H9 (cell line): ENCODE measurements around the gene GATD1. TPM values are rescaled to one million over a fixed set of nuclear protein-coding genes. Genes with fewer than 3 reads are reported as not detected.

ENCODE experiments used
- DNase-seq: peaks from one replicate; pipeline ENCODE4 v3.0.0-alpha.2; 2017
- H2AFZ ChIP-seq: one replicate; pipeline ENCODE4 v1.6.1; 2013; ENCODE audit warnings: mild to moderate bottlenecking, low read length, control low read depth, moderate library complexity
- H2AK5ac ChIP-seq: 2 replicates; pipeline ENCODE4 v1.6.1; 2013; ENCODE audit warnings: low read length, control low read depth, mixed read lengths; ENCODE audit not compliant: insufficient read length
- H2BK120ac ChIP-seq: one replicate; pipeline ENCODE4 v1.6.1; 2013; ENCODE audit warnings: low read depth, mild to moderate bottlenecking, low read length, control low read depth, inconsistent platforms; ENCODE audit not compliant: poor library complexity, severe bottlenecking
- H2BK12ac ChIP-seq: 2 replicates; pipeline ENCODE4 v1.6.1; 2013; ENCODE audit warnings: low read length, control low read depth, mixed read lengths, low read depth; ENCODE audit not compliant: insufficient read length
- H2BK15ac ChIP-seq: 2 replicates; pipeline ENCODE4 v1.6.1; 2013; ENCODE audit warnings: low read depth, low read length, control low read depth
- H2BK20ac ChIP-seq: one replicate; pipeline ENCODE4 v1.6.1; 2013; ENCODE audit warnings: low read depth, mild to moderate bottlenecking, low read length, control low read depth, inconsistent platforms; ENCODE audit not compliant: poor library complexity, severe bottlenecking
- H2BK5ac ChIP-seq: 2 replicates; pipeline ENCODE4 v1.6.1; 2013; ENCODE audit warnings: low read length, control low read depth, mixed read lengths; ENCODE audit not compliant: insufficient read length
- H3K14ac ChIP-seq: 2 replicates; pipeline ENCODE4 v1.6.1; 2013; ENCODE audit warnings: low read length, control low read depth; ENCODE audit not compliant: insufficient read depth
- H3K18ac ChIP-seq: 2 replicates; pipeline ENCODE4 v1.6.1; 2013; ENCODE audit warnings: low read depth, mild to moderate bottlenecking, mixed read lengths, low read length, control low read depth; ENCODE audit not compliant: insufficient read length
- H3K23ac ChIP-seq: 2 replicates; pipeline ENCODE4 v1.6.1; 2013; ENCODE audit warnings: low read length, control low read depth, mixed read lengths, low read depth; ENCODE audit not compliant: insufficient read length
- H3K23me2 ChIP-seq: 2 replicates; pipeline ENCODE4 v1.6.1; 2013; ENCODE audit warnings: low read depth, mild to moderate bottlenecking, mixed read lengths, low read length, control low read depth; ENCODE audit not compliant: insufficient read length, poor library complexity, severe bottlenecking
- H3K27ac ChIP-seq: 2 replicates; pipeline ENCODE4 v1.5.1; 2013; ENCODE audit warnings: low read length, control low read depth, mixed read lengths, low read depth; ENCODE audit not compliant: insufficient read length
- H3K27me3 ChIP-seq: 2 replicates; pipeline ENCODE4 v1.6.1; 2013; ENCODE audit warnings: low read length, control low read depth, inconsistent platforms; ENCODE audit not compliant: insufficient read depth
- H3K4ac ChIP-seq: 2 replicates; pipeline ENCODE4 v1.6.1; 2013; ENCODE audit warnings: low read depth, mild to moderate bottlenecking, control low read depth, inconsistent platforms, low read length, moderate library complexity
- H3K4me1 ChIP-seq: 2 replicates; pipeline ENCODE4 v1.6.1; 2013; ENCODE audit warnings: low read length, control low read depth, inconsistent platforms; ENCODE audit not compliant: insufficient read depth
- H3K4me2 ChIP-seq: 2 replicates; pipeline ENCODE4 v1.6.1; 2013; ENCODE audit warnings: low read length, control low read depth, mixed read lengths; ENCODE audit not compliant: insufficient read length, insufficient read depth
- H3K56ac ChIP-seq: 2 replicates; pipeline ENCODE4 v1.6.1; 2013; ENCODE audit warnings: low read depth, mild to moderate bottlenecking, mixed read lengths, low read length, control low read depth; ENCODE audit not compliant: insufficient read length
- H3K79me1 ChIP-seq: 2 replicates; pipeline ENCODE4 v1.6.1; 2013; ENCODE audit warnings: low read depth, mild to moderate bottlenecking, moderate library complexity, low read length, control low read depth, inconsistent platforms; ENCODE audit not compliant: insufficient read depth, poor library complexity, severe bottlenecking
- H3K79me2 ChIP-seq: 2 replicates; pipeline ENCODE4 v1.6.1; 2013; ENCODE audit warnings: low read length, control low read depth, inconsistent platforms; ENCODE audit not compliant: insufficient read depth
- H3K9ac ChIP-seq: 2 replicates; pipeline ENCODE4 v1.6.1; 2013; ENCODE audit warnings: low read length, control low read depth, mixed read lengths; ENCODE audit not compliant: insufficient read length; ENCODE audit errors: extremely low read depth
- H3K9me3 ChIP-seq: one replicate; pipeline ENCODE4 v1.6.1; 2013; ENCODE audit warnings: low read depth, low read length, inconsistent platforms; ENCODE audit not compliant: control insufficient read depth
- H3T11ph ChIP-seq: one replicate; pipeline ENCODE4 v1.6.1; 2013; ENCODE audit warnings: mild to moderate bottlenecking, low read length, control low read depth, inconsistent platforms
- H4K20me1 ChIP-seq: one replicate; pipeline ENCODE4 v1.6.1; 2013; ENCODE audit not compliant: control insufficient read depth, insufficient read length, insufficient read depth
- H4K5ac ChIP-seq: 2 replicates; pipeline ENCODE4 v1.6.1; 2013; ENCODE audit warnings: low read depth, mild to moderate bottlenecking, mixed read lengths, low read length, control low read depth; ENCODE audit not compliant: insufficient read length
- H4K8ac ChIP-seq: replicated peaks from 2 replicates; pipeline ENCODE4 v1.6.1; 2013; ENCODE audit warnings: low read length, control low read depth, mixed read lengths, low read depth; ENCODE audit not compliant: insufficient read length
- H4K91ac ChIP-seq: 2 replicates; pipeline ENCODE4 v1.6.1; 2013; ENCODE audit warnings: low read depth, mild to moderate bottlenecking, moderate library complexity, mixed read lengths, low read length, control low read depth; ENCODE audit not compliant: insufficient read length
- H3K27ac Mint-ChIP-seq, 3 experiments: 2 replicates in 2 of 3; 3 replicates in 1 of 3; pipeline ENCODE4 v1.8.0; 2020 to 2021; ENCODE audit warnings: mixed read lengths in 3 of 3, mild to moderate bottlenecking in 1 of 3, moderate library complexity in 1 of 3
- H3K27me3 Mint-ChIP-seq: 2 replicates; pipeline ENCODE4 v1.8.0; 2021; ENCODE audit warnings: low read depth, mild to moderate bottlenecking, moderate library complexity, mixed read lengths
- H3K36me3 Mint-ChIP-seq, 3 experiments: 2 replicates in 2 of 3; 3 replicates in 1 of 3; pipeline ENCODE4 v1.8.0; 2020 to 2021; ENCODE audit warnings: low read depth in 3 of 3, mixed read lengths in 3 of 3; ENCODE audit not compliant: insufficient read depth in 1 of 3
- H3K4me1 Mint-ChIP-seq, 2 experiments: 2 replicates each; pipeline ENCODE4 v1.8.0; 2020; ENCODE audit warnings: mixed read lengths in 2 of 2
- H3K4me3 Mint-ChIP-seq, 2 experiments: 2 replicates in 1 of 2; 3 replicates in 1 of 2; pipeline ENCODE4 v1.8.0; 2020 to 2021; ENCODE audit warnings: mild to moderate bottlenecking in 2 of 2, mixed read lengths in 2 of 2, moderate library complexity in 1 of 2
- H3K9me3 Mint-ChIP-seq, 2 experiments: 2 replicates in 1 of 2; 3 replicates in 1 of 2; pipeline ENCODE4 v1.8.0; 2020; ENCODE audit warnings: mild to moderate bottlenecking in 2 of 2, mixed read lengths in 2 of 2, moderate library complexity in 1 of 2
- CTCF ChIP-seq: fragments of 200-600 bp; sonication (generic); conservative IDR thresholded peaks from 3 replicates; pipeline ENCODE4 v1.8.0; 2021; ENCODE audit warnings: antibody characterized with exemption, mild to moderate bottlenecking
- WGBS: extraction: QIAGEN DNeasy Blood & Tissue Kit; methylation state at CpG from one replicate; pipeline ENCODE4 v1.1.7; 2013; ENCODE audit warnings: missing lambda C conversion rate, low lambda C conversion rate, mixed read lengths; ENCODE audit not compliant: insufficient read length; ENCODE audit errors: extremely low coverage; 5-methylcytosine and 5-hydroxymethylcytosine counted together
- total RNA-seq: library from RNA; stranded (reverse); gene quantifications from 2 replicates; pipeline ENCODE4 v1.2.1, GENCODE V29; 2021

GATD1 gene
- total RNA-seq, 1 experiment from 2014 or later, result 60.0 TPM

- H2BK5ac ChIP-seq, result no peak overlapping the region
- H3K36me3 Mint-ChIP-seq, result peaks cover 36 to 87% (median 68%) of the 10 kb centered on the region in 3 experiments
- no peak overlapping the region for H3K9ac ChIP-seq
- no peak overlapping the region for H2AK5ac ChIP-seq
- H3K27me3 Mint-ChIP-seq, result no peaks in the 10 kb centered on the region
- no peaks in the 10 kb centered on the region for H4K20me1 ChIP-seq
- H3K4me1 Mint-ChIP-seq, result peaks cover 11 to 15% of the 10 kb centered on the region in 2 experiments
- no peak overlapping the region for H2BK15ac ChIP-seq
- no peak overlapping the region for H2BK12ac ChIP-seq
- H3K23ac ChIP-seq, result no peak overlapping the region
- H3K27ac ChIP-seq, result no peak overlapping the region
- no peak overlapping the region for H4K8ac ChIP-seq
- H3K9me3 Mint-ChIP-seq, result no peaks in the 10 kb centered on the region
- H3K4ac ChIP-seq, result no peak overlapping the region
- no peak overlapping the region for H3K4me3 Mint-ChIP-seq
- no peaks in the 10 kb centered on the region for H3K27me3 ChIP-seq
- H4K5ac ChIP-seq, result no peak overlapping the region
- no peak; the same call in 2 of the 3 replicates for TF ChIP-seq CTCF
- H3K23me2 ChIP-seq, result no peaks in the 10 kb centered on the region
- H4K91ac ChIP-seq, result no peak overlapping the region
- H3K27ac Mint-ChIP-seq, result peak overlapping the region in 2 of 3 experiments; percentile 61 to 67; a peak in 4 of 7 replicates
- no peaks in the 10 kb centered on the region for H3K4me1 ChIP-seq
- H3K79me1 ChIP-seq, result peaks cover 5% of the 10 kb centered on the region
- no peak for DNase-seq
- no peak overlapping the region for H2AFZ ChIP-seq
- H3K9me3 ChIP-seq, result no peaks in the 10 kb centered on the region
- H3K14ac ChIP-seq, result no peak overlapping the region
- no peak overlapping the region for H2BK20ac ChIP-seq
- H3K56ac ChIP-seq, result no peak overlapping the region
- H3T11ph ChIP-seq, result no peak overlapping the region
- WGBS, result no CpG with 5 or more reads among the region's 8 CpGs
- H2BK120ac ChIP-seq, result no peak overlapping the region
- H3K79me2 ChIP-seq, result no peaks in the 10 kb centered on the region
- H3K18ac ChIP-seq, result no peak overlapping the region
- no peak overlapping the region for H3K4me2 ChIP-seq
Observed at GRCh38 chr11:761526-762108, 15.7 kb downstream of the GATD1 start.
